OCI-LY7 (cell line): ENCODE data around the gene FBLN2. TPM values are rescaled to one million over a fixed set of nuclear protein-coding genes. Genes with fewer than 3 reads are reported as not detected.

Experiments used
- BruUV-seq: library from RNA; stranded (reverse); fragments of 400-500 nt; replicated peaks from 2 replicates; lab custom pipeline; 2021; lab: Mats Ljungman, UMichigan
- CTCF ChIA-PET: fragments of 300-600 bp; sonication (Branson Sonifier 250); formaldehyde crosslinking; loops from one replicate; lab custom pipeline; 2022; ENCODE audit warnings: antibody characterized with exemption; ENCODE audit not compliant: unreplicated experiment; lab: Charles Lee
- POLR2A ChIA-PET: fragments of 300-600 bp; sonication (Branson Sonifier 250); formaldehyde crosslinking; loops from one replicate; lab custom pipeline; 2022; ENCODE audit warnings: antibody characterized with exemption; lab: Charles Lee
- DNase-seq: peaks from one replicate; pipeline ENCODE4 v3.0.0-alpha.2; 2015; ENCODE audit warnings: low spot score
- H2AFZ ChIP-seq: fragments of 200-600 bp; sonication (generic), shearing (Covaris generic); 2 replicates; pipeline ENCODE4 v1.6.1; 2014; ENCODE audit warnings: mild to moderate bottlenecking, antibody characterized with exemption, low read length, moderate library complexity
- H3K27ac ChIP-seq: fragments of 200-600 bp; sonication (generic); 2 replicates; pipeline ENCODE4 v1.5.1; 2014; ENCODE audit warnings: mixed run types, low read depth, mild to moderate bottlenecking, moderate library complexity, low read length, inconsistent platforms; ENCODE audit not compliant: poor library complexity, severe bottlenecking
- H3K36me3 ChIP-seq: fragments of 200-600 bp; sonication (generic); 2 replicates; pipeline ENCODE4 v1.6.1; 2014; ENCODE audit warnings: mild to moderate bottlenecking, antibody characterized with exemption, low read length, moderate library complexity, mixed read lengths; ENCODE audit not compliant: insufficient read depth
- H3K4me1 ChIP-seq: fragments of 200-600 bp; sonication (generic); 2 replicates; pipeline ENCODE4 v1.5.1; 2014; ENCODE audit warnings: mild to moderate bottlenecking, low read length; ENCODE audit not compliant: insufficient read depth, poor library complexity, severe bottlenecking
- H3K4me2 ChIP-seq: fragments of 200-600 bp; sonication (generic); 2 replicates; pipeline ENCODE4 v1.6.1; 2014; ENCODE audit warnings: mild to moderate bottlenecking, low read length
- H3K4me3 ChIP-seq: fragments of 200-600 bp; sonication (generic); 2 replicates; pipeline ENCODE4 v1.5.1; 2014; ENCODE audit warnings: mild to moderate bottlenecking, low read depth, low read length; ENCODE audit not compliant: poor library complexity, severe bottlenecking
- H3K79me2 ChIP-seq: fragments of 200-600 bp; sonication (generic); 2 replicates; pipeline ENCODE4 v1.6.1; 2016; ENCODE audit warnings: low read depth, mild to moderate bottlenecking, low read length, moderate library complexity, mixed read lengths; ENCODE audit not compliant: insufficient read depth
- H3K9me2 ChIP-seq: fragments of 200-600 bp; sonication (generic); 2 replicates; pipeline ENCODE4 v1.6.1; 2016; ENCODE audit warnings: mild to moderate bottlenecking, low read length, mixed read lengths; ENCODE audit not compliant: insufficient read depth
- H3K9me3 ChIP-seq: fragments of 200-600 bp; sonication (generic); 2 replicates; pipeline ENCODE4 v1.6.1; 2014; ENCODE audit warnings: mild to moderate bottlenecking, mixed run types, low read length, mixed read lengths
- H4K20me1 ChIP-seq: fragments of 200-600 bp; sonication (generic); 2 replicates; pipeline ENCODE4 v1.6.1; 2014; ENCODE audit warnings: mild to moderate bottlenecking, antibody characterized with exemption, low read length, moderate library complexity, mixed read lengths; ENCODE audit not compliant: insufficient read depth
- EZH2phosphoT487 ChIP-seq: fragments of 200-600 bp; sonication (generic); IDR thresholded peaks from 2 replicates; pipeline ENCODE4 v1.6.1; 2018; ENCODE audit warnings: low read depth, borderline replicate concordance, mild to moderate bottlenecking, mixed run types, antibody characterized with exemption, low read length, moderate library complexity, mixed read lengths
- intact Hi-C: fragments of 100-400 bp; cut with micrococcal nuclease; formaldehyde crosslinking; loops from one replicate; pipeline ENCODE4 v1.10.0; 2022; ENCODE audit not compliant: unreplicated experiment
- total RNA-seq, 2 experiments: library from RNA; depleted of rRNA in 1 of 2; stranded (reverse); fragments of >200 nt in 1 of 2; shearing (Covaris generic) in 1 of 2; gene quantifications; 2 replicates each; pipeline ENCODE4 v1.2.3, GENCODE V29; 2014 to 2022
- TF ChIP-seq, protein P1 (sequence below): fragments of 200-600 bp; sonication (generic); conservative IDR thresholded peaks from 2 replicates; pipeline ENCODE4 v1.5.1; 2014; ENCODE audit warnings: mild to moderate bottlenecking, antibody characterized with exemption, low read length, moderate library complexity, mixed read lengths

FBLN2 gene
- total RNA-seq, 2 experiments from 2014 or later, result not detected

DNA sequence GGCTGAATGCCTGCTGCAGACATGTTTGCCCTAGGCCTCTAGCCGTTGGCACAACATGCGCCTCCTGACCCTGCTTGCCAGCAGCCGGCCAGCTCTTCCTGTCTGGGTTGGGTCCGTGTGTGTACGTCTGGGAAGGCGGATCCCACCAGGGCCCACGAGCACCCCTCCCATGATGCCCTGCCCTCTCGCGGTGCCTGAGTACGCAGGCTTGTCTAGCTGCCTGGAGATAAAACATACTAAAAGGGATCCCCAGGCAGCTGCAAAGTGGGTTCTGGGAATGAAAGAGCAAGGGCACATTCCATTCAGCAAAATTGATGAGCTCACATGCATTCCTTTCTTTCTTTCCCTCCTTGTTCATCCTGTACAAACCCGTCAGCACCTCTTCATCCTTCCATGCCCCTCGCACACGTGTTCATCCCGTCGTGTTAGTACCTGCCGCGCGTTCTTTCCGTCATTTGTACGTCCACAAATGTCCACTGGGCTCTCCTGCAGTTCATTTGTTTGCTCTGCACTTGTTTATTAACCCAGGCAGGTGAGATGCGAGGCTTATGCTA lies 74.3 kb downstream of the FBLN2 start:
- Histone ChIP-seq H4K20me1 (no peaks in the 10 kb centered on the region), H3K79me2 (no peaks in the 10 kb centered on the region), H3K36me3 (no peaks in the 10 kb centered on the region), H3K27ac (no peak overlapping the region), H3K4me2 (no peak overlapping the region), H3K4me3 (no peak overlapping the region), H3K9me2 (no peaks in the 10 kb centered on the region), H3K9me3 (no peaks in the 10 kb centered on the region), H3K4me1 (no peaks in the 10 kb centered on the region), H2AFZ (no peak overlapping the region)
- CTCF ChIA-PET, result no interaction called here
- intact Hi-C loops, result no loop called here
- TF ChIP-seq, protein P1, sequence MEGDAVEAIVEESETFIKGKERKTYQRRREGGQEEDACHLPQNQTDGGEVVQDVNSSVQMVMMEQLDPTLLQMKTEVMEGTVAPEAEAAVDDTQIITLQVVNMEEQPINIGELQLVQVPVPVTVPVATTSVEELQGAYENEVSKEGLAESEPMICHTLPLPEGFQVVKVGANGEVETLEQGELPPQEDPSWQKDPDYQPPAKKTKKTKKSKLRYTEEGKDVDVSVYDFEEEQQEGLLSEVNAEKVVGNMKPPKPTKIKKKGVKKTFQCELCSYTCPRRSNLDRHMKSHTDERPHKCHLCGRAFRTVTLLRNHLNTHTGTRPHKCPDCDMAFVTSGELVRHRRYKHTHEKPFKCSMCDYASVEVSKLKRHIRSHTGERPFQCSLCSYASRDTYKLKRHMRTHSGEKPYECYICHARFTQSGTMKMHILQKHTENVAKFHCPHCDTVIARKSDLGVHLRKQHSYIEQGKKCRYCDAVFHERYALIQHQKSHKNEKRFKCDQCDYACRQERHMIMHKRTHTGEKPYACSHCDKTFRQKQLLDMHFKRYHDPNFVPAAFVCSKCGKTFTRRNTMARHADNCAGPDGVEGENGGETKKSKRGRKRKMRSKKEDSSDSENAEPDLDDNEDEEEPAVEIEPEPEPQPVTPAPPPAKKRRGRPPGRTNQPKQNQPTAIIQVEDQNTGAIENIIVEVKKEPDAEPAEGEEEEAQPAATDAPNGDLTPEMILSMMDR, result no peak
- no peak for TF ChIP-seq EZH2phosphoT487
- POLR2A ChIA-PET, result no interaction called here
- no peak for DNase-seq
- BruUV-seq, result no TSS peak

DNA sequence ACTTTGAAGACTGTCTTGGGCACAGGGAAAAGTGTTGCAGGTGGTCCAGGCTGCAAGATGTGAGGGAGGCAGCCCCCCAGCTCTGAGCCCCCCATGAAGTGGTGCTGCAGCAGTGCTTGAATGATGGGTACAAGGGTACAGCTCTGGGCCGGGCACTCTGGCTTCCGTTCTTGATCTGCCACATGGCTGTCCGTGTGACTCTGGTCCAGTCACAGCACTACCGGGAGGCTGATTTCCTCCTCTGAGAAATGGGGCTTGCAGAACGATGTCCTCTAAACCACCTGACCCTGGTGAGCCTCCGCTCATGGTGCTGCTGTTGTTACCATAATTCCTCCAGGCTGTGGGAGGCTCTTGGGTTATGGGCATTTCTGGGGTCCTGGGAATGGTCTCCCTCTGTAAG lies 75.1 kb downstream of the FBLN2 start:
- no peak for DNase-seq
- BruUV-seq, result no TSS peak
- H2AFZ ChIP-seq, result no peak overlapping the region
- CTCF ChIA-PET, result no interaction called here
- no peak for TF ChIP-seq EZH2phosphoT487
- TF ChIP-seq, protein P1, result no peak
- no peak overlapping the region for H3K4me2 ChIP-seq
- POLR2A ChIA-PET, result no interaction called here
- no peaks in the 10 kb centered on the region for H3K9me2 ChIP-seq
- no peaks in the 10 kb centered on the region for H4K20me1 ChIP-seq
- no peaks in the 10 kb centered on the region for H3K4me1 ChIP-seq
- no peaks in the 10 kb centered on the region for H3K36me3 ChIP-seq
- H3K79me2 ChIP-seq, result no peaks in the 10 kb centered on the region
- H3K27ac ChIP-seq, result no peak overlapping the region
- H3K4me3 ChIP-seq, result no peak overlapping the region
- H3K9me3 ChIP-seq, result no peaks in the 10 kb centered on the region
- intact Hi-C loops, result no loop called here

DNA sequence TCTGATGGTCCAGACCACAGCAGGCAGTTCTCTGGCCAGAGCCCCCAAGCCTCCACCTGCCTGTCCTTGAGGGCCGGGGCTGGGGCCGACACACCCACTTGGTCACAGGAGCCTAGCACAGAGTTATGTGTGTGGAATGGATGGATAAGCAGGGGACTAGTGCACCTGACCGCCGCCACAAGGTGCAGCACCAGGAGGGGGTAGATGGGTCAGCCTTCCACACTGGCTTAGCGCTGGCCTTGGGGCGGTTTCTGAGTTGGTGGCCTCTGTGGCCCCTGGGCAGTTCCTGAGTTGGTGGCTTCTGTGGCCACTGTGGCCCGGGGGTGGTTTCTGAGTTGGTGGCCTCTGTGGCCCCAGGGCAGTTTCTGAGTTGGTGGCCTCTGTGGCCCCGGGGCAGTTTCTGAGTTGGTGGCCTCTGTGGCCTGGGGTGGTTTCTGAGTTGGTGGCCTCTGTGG lies 75.8 kb downstream of the FBLN2 start:
- H3K79me2 ChIP-seq, result no peaks in the 10 kb centered on the region
- TF ChIP-seq, protein P1, result no peak
- TF ChIP-seq EZH2phosphoT487, result no peak
- no peak for DNase-seq
- no peaks in the 10 kb centered on the region for H3K4me1 ChIP-seq
- H3K4me2 ChIP-seq, result no peak overlapping the region
- ChIA-PET CTCF (no interaction called here), POLR2A (no interaction called here)
- intact Hi-C loops, result no loop called here
- H3K4me3 ChIP-seq, result no peak overlapping the region
- no peak overlapping the region for H2AFZ ChIP-seq
- no peaks in the 10 kb centered on the region for H4K20me1 ChIP-seq
- H3K9me2 ChIP-seq, result no peaks in the 10 kb centered on the region
- H3K9me3 ChIP-seq, result no peaks in the 10 kb centered on the region
- H3K27ac ChIP-seq, result no peak overlapping the region
- H3K36me3 ChIP-seq, result no peaks in the 10 kb centered on the region
- no TSS peak for BruUV-seq
